Prostate gland (tissue), 2 donors: Measurements from ENCODE around the gene ARHGAP25.

Source experiments
- POLR2A ChIP-seq: fragments of 450-650 bp; IDR thresholded peaks from one replicate; pipeline ENCODE4 v1.6.1; 2016; ENCODE audit warnings: antibody characterized with exemption, mild to moderate bottlenecking
- TF ChIP-seq, protein P1 (sequence below), 4 experiments: fragments of 200-600 bp in 2 of 4; fragments of 450-650 bp in 2 of 4; sonication (generic) in 2 of 4; IDR thresholded peaks; 1 replicate in 3 of 4; 2 replicates in 1 of 4; pipeline ENCODE4 v1.5.1; 2016 to 2019; ENCODE audit warnings: antibody characterized with exemption in 4 of 4, mild to moderate bottlenecking in 2 of 4, moderate library complexity in 2 of 4

DNA sequence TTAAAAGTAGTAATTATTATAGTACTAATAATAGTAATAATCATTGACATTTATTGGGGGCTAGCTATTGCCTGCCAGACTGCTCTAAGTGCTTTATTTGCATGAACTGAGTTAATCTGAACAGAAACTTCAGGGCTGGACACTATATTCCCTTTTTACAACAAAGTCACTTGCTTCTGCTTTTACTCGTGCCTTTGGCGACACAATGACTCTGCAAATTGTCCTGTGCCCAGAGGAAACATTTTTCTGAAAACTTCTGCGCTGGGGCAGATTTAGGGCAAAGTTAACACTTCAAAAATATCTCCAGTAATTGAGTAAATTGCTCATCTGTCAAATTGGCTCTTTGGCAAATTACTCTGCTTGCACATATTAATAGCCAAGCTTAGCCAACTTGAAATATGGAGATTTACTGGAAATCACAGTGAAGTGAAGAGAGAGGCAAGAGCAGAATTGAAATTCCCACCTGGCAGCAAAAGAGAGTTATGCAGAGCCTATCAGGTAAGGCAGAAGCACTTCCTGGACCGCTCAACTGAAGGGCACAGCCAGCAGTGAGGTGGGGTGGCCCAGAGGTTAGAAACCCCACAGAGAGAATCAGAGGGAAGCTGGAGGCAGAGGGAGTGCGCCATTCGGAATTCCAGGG is 100.2 kb downstream of the ARHGAP25 start:
- TF ChIP-seq, protein P1, sequence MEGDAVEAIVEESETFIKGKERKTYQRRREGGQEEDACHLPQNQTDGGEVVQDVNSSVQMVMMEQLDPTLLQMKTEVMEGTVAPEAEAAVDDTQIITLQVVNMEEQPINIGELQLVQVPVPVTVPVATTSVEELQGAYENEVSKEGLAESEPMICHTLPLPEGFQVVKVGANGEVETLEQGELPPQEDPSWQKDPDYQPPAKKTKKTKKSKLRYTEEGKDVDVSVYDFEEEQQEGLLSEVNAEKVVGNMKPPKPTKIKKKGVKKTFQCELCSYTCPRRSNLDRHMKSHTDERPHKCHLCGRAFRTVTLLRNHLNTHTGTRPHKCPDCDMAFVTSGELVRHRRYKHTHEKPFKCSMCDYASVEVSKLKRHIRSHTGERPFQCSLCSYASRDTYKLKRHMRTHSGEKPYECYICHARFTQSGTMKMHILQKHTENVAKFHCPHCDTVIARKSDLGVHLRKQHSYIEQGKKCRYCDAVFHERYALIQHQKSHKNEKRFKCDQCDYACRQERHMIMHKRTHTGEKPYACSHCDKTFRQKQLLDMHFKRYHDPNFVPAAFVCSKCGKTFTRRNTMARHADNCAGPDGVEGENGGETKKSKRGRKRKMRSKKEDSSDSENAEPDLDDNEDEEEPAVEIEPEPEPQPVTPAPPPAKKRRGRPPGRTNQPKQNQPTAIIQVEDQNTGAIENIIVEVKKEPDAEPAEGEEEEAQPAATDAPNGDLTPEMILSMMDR (IDR thresholded peaks at IDR 0.05): no peak
- TF ChIP-seq POLR2A: no peak
